ENCODE measurements around the gene CIB1. TPM values are rescaled to one million over a fixed set of nuclear protein-coding genes. Genes with fewer than 3 reads are reported as not detected.
"Not testable (repeated sequence)": the region's sequence is repeated elsewhere in the genome, so short reads cannot be mapped to it uniquely, and the experiment has no call there.

CIB1 gene
- total RNA-seq, 4 donors from 2014 or later, result 22.8 to 35.6 (median 25.5) TPM

GRCh38 chr15:90189781-90190467, 43.8 kb downstream of the CIB1 start:
- TF ChIP-seq EP300 (IDR thresholded peaks at IDR 0.05) (no peak), POLR2AphosphoS5 (IDR thresholded peaks at IDR 0.05) (no peak), POLR2A (IDR thresholded peaks at IDR 0.05) (no peak)
- TF ChIP-seq, protein P1, sequence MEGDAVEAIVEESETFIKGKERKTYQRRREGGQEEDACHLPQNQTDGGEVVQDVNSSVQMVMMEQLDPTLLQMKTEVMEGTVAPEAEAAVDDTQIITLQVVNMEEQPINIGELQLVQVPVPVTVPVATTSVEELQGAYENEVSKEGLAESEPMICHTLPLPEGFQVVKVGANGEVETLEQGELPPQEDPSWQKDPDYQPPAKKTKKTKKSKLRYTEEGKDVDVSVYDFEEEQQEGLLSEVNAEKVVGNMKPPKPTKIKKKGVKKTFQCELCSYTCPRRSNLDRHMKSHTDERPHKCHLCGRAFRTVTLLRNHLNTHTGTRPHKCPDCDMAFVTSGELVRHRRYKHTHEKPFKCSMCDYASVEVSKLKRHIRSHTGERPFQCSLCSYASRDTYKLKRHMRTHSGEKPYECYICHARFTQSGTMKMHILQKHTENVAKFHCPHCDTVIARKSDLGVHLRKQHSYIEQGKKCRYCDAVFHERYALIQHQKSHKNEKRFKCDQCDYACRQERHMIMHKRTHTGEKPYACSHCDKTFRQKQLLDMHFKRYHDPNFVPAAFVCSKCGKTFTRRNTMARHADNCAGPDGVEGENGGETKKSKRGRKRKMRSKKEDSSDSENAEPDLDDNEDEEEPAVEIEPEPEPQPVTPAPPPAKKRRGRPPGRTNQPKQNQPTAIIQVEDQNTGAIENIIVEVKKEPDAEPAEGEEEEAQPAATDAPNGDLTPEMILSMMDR (IDR thresholded peaks at IDR 0.05), result no peak
- no peaks in the 10 kb centered on the region for H3K9me3 ChIP-seq
- H3K27ac ChIP-seq, result peak overlapping the region in 3 of 4 donors; percentile 86 to 97 (median 94)
- H3K4me1 ChIP-seq, result peaks cover 5 to 98% (median 40%) of the 10 kb centered on the region in 3 donors
- H3K4me3 ChIP-seq, result no peak overlapping the region
- no peaks in the 10 kb centered on the region for H3K36me3 ChIP-seq
- ATAC-seq, result no peak
- no peaks in the 10 kb centered on the region for H3K27me3 ChIP-seq
- WGBS, 2 donors (ENCODE audit: low coverage in 1 of 2), result 90% methylated on average over 2 to 4 of the region's 10 CpGs

DNA sequence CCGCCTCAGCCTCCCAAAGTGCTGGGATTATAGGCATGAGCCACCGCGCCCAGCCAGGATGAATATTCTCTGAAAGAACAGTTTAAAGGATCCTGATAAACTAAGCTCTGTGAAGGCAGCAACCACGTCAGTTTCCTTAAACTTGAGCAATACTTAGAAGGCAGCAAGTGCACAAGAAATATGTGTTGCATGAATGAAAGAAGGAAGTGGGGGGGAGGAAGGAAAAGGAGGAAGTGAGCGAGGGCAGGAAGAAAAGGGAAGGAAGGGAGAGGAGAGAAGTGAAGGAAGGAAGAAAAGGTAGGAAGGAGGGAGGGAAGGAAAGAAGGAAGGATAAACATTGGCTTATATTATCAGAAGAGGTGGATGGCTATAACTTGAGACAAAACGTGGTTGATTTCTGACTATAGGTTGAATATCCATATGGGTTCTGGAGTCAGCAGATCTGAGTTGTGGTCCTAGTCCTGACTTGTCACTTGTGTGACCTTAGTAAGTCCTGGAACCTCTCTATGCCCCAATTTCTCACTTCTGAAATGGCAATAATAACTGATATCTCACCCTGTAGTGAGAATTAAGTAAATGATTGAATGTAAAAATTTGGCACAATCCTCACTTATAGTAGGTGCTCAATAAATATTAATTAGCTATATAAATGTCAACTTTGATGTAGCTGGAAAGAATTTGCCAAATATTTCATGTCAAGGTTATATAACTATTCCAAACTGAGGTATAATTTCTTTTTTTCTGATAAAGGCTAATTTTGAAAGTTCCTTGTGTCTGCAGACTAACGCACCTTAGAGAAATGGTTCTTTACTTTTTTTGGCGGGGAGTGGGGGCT, 44.6 kb downstream of the CIB1 start:
- WGBS, 2 donors (ENCODE audit: low coverage in 1 of 2), result 62 to 72% methylated on average over 5 to 6 of the region's 8 CpGs
- H3K9me3 ChIP-seq, result no peaks in the 10 kb centered on the region
- H3K36me3 ChIP-seq, result no peaks in the 10 kb centered on the region
- ATAC-seq, result no peak
- peaks cover 5 to 97% (median 45%) of the 10 kb centered on the region in 3 donors for H3K4me1 ChIP-seq
- no peaks in the 10 kb centered on the region for H3K27me3 ChIP-seq
- TF ChIP-seq POLR2A (IDR thresholded peaks at IDR 0.05) (no peak), POLR2AphosphoS5 (IDR thresholded peaks at IDR 0.05) (no peak)
- TF ChIP-seq, protein P1 (IDR thresholded peaks at IDR 0.05), result no peak
- peak overlapping the region in 3 of 4 donors; percentile 86 to 97 (median 94) for H3K27ac ChIP-seq
- no peak overlapping the region for H3K4me3 ChIP-seq

GRCh38 chr15:90188065-90188464, 45.7 kb downstream of the CIB1 start:
- not testable (repeated sequence) for H3K9me3 ChIP-seq, H3K36me3 ChIP-seq, ATAC-seq, H3K27me3 ChIP-seq, H3K4me3 ChIP-seq
- peaks cover 0 to 97% (median 37%) of the 10 kb centered on the region in 3 donors for H3K4me1 ChIP-seq
- peak overlapping the region in 3 of 4 donors; percentile 48 to 97 (median 94) for H3K27ac ChIP-seq
- 83% methylated on average over 1 to 5 of the region's 7 CpGs for WGBS, 2 donors (ENCODE audit: low coverage in 1 of 2)

- Histone ChIP-seq H3K4me1 (peaks cover 0 to 97% (median 31%) of the 10 kb centered on the region in 3 donors), H3K4me3 (peak overlapping the region in 1 of 2 donors; percentile 1)
These were observed 46.4 kb downstream of the CIB1 start for GRCh38 chr15:90187257-90187868.

More at GRCh38 chr15:90187257-90187868, 46.4 kb downstream of the CIB1 start:
- 30 to 48% methylated on average over 7 of the region's 8 CpGs for WGBS, 2 donors (ENCODE audit: low coverage in 1 of 2)
- no peak for ATAC-seq
- Histone ChIP-seq H3K9me3 (no peaks in the 10 kb centered on the region), H3K27ac (peak overlapping the region; percentile 43 to 97 (median 84)), H3K36me3 (no peaks in the 10 kb centered on the region), H3K27me3 (no peaks in the 10 kb centered on the region)
- TF ChIP-seq, protein P1 (IDR thresholded peaks at IDR 0.05), result no peak
- TF ChIP-seq POLR2A (IDR thresholded peaks at IDR 0.05) (no peak), EP300 (IDR thresholded peaks at IDR 0.05) (no peak), POLR2AphosphoS5 (IDR thresholded peaks at IDR 0.05) (no peak)

All from gastroesophageal sphincter (tissue), 4 donors.